AG04450 (cell line): ENCODE data around the gene LRRC36. TPM values are rescaled to one million over a fixed set of nuclear protein-coding genes. Genes with fewer than 3 reads are reported as not detected.

Experiments
- CTCF ChIA-PET: fragments of 300-600, 350-600 bp; formaldehyde crosslinking; extraction: SDS; loops from one replicate; lab custom pipeline; 2022; ENCODE audit warnings: antibody characterized with exemption, inconsistent platforms; lab: Charles Lee
- POLR2A ChIA-PET: fragments of 350-600 bp; formaldehyde crosslinking; extraction: SDS; loops from one replicate; lab custom pipeline; 2021; ENCODE audit warnings: antibody characterized with exemption, inconsistent platforms; lab: Yijun Ruan, JAX
- DNase-seq: peaks from one replicate; pipeline ENCODE4 v3.0.0-alpha.2; 2011; ENCODE audit warnings: low read depth, low spot score
- H3K27ac ChIP-seq: one replicate; pipeline ENCODE4 v1.5.1; 2012; ENCODE audit warnings: low read depth, low read length, control low read depth
- H3K27me3 ChIP-seq: one replicate; pipeline ENCODE4 v1.6.0; 2012; ENCODE audit warnings: low read length; ENCODE audit not compliant: control insufficient read depth, insufficient read depth
- H3K4me3 ChIP-seq: 2 replicates; pipeline ENCODE4 v1.5.1; 2011; ENCODE audit warnings: mild to moderate bottlenecking, low read depth, low read length, control low read depth
- H3K9me3 ChIP-seq: 2 replicates; pipeline ENCODE4 v1.5.1; 2012; ENCODE audit warnings: low read length; ENCODE audit not compliant: control insufficient read depth, insufficient read depth
- CTCF ChIP-seq: IDR thresholded peaks from 2 replicates; pipeline ENCODE4 v1.5.1; 2011; ENCODE audit warnings: low read depth, low read length, control low read depth, inconsistent platforms
- polyA plus RNA-seq: library from polyadenylated mRNA; depleted of rRNA; stranded (reverse); fragments of >200 nt; gene quantifications from 2 replicates; pipeline ENCODE4 v1.2.3, GENCODE V29; 2011

LRRC36 gene
- polyA plus RNA-seq, 1 experiment, result 0.41 TPM

GRCh38 chr16:67384778-67385510 lies 58.3 kb downstream of the LRRC36 start:
- H3K4me3 ChIP-seq, result no peak overlapping the region
- peaks cover 26% of the 10 kb centered on the region for H3K27me3 ChIP-seq
- H3K9me3 ChIP-seq, result no peaks in the 10 kb centered on the region; the same call in 1 of the 2 replicates
- ChIA-PET POLR2A (interaction anchor here (0.5 kb wide), 1 partner anchor 50 kb away, joined by 6 read pairs; no protein-coding TSS in a partner anchor), CTCF (interaction anchor here (0.5 to 1.5 kb wide), 5 partner anchors 8 to 284 kb away, joined by 3 to 5 read pairs (median 4); partner anchors contain the start of gene TPPP3)
- no peak for TF ChIP-seq CTCF
- H3K27ac ChIP-seq, result no peak overlapping the region
- DNase-seq, result no peak

GRCh38 chr16:67386861-67387455 lies 60.3 kb downstream of the LRRC36 start:
- no peak overlapping the region for H3K4me3 ChIP-seq
- no peaks in the 10 kb centered on the region; the same call in 1 of the 2 replicates for H3K9me3 ChIP-seq
- no peak overlapping the region for H3K27ac ChIP-seq
- ChIA-PET POLR2A (no interaction called here), CTCF (interaction anchor here (0.5 kb wide), 1 partner anchor 594 kb away, joined by 5 read pairs; no protein-coding TSS in a partner anchor)
- TF ChIP-seq CTCF, result no peak
- no peak for DNase-seq
- H3K27me3 ChIP-seq, result peaks cover 24% of the 10 kb centered on the region

- CTCF ChIA-PET, result interaction anchor here (0.5 to 0.7 kb wide), 3 partner anchors 12 to 594 kb away, joined by 3 to 8 read pairs (median 5); no protein-coding TSS in a partner anchor
- TF ChIP-seq CTCF, result no peak
- no peaks in the 10 kb centered on the region; the same call in 1 of the 2 replicates for H3K9me3 ChIP-seq
- H3K27me3 ChIP-seq, result peaks cover 20% of the 10 kb centered on the region
- POLR2A ChIA-PET, result no interaction called here
- H3K27ac ChIP-seq, result no peak overlapping the region
- no peak for DNase-seq
- no peak overlapping the region for H3K4me3 ChIP-seq
Measured at GRCh38 chr16:67387479-67388079, 61.0 kb downstream of the LRRC36 start.

GRCh38 chr16:67388191-67388590 lies 61.6 kb downstream of the LRRC36 start:
- ChIA-PET CTCF (interaction anchor here (0.5 to 0.7 kb wide), 5 partner anchors 11 to 128 kb away, joined by 3 to 8 read pairs (median 5); no protein-coding TSS in a partner anchor), POLR2A (no interaction called here)
- TF ChIP-seq CTCF, result no peak
- Histone ChIP-seq H3K4me3 (no peak overlapping the region), H3K27ac (no peak overlapping the region), H3K9me3 (no peaks in the 10 kb centered on the region; the same call in 1 of the 2 replicates), H3K27me3 (peaks cover 22% of the 10 kb centered on the region)
- DNase-seq, result no peak
